Breast epithelium (tissue), 3 donors: ENCODE data around the gene CRB2.

Experiments used
- CTCF ChIP-seq, 3 donors: fragments of 450-650 bp; IDR thresholded peaks; one replicate each; pipeline ENCODE4 v1.5.1; 2016 to 2017; ENCODE audit warnings: antibody characterized with exemption in 3 of 3, mild to moderate bottlenecking in 3 of 3, moderate library complexity in 3 of 3
- POLR2A ChIP-seq: fragments of 450-650 bp; IDR thresholded peaks from one replicate; pipeline ENCODE4 v1.6.1; 2016; ENCODE audit warnings: antibody characterized with exemption, mild to moderate bottlenecking, moderate library complexity

GRCh38 chr9:123389698-123390097 is 33.7 kb downstream of the CRB2 start:
- no peak for TF ChIP-seq POLR2A
- no peak for TF ChIP-seq CTCF (IDR thresholded peaks at IDR 0.05)
